GM08714 (cell line): ENCODE measurements around the gene CLP1.

Experiments
- H3K4me3 ChIP-seq: fragments of 200-500 bp; sonication (Bioruptor generic); 2 replicates; pipeline ENCODE4 v1.5.1; 2014; ENCODE audit warnings: mild to moderate bottlenecking, low read length, inconsistent platforms
- ZNF274 ChIP-seq: IDR thresholded peaks from 2 replicates; pipeline ENCODE4 v1.6.1; 2012; ENCODE audit warnings: mild to moderate bottlenecking, low read depth, low read length

CLP1 gene

GRCh38 chr11:57709802-57710367 lies 52.3 kb downstream of the CLP1 start:
- no peak overlapping the region for H3K4me3 ChIP-seq
- no peak for TF ChIP-seq ZNF274
